IMR-90 (cell line): ENCODE data around the gene CDYL2.

Source experiments
- POLR2A ChIP-seq: IDR thresholded peaks from 2 replicates; pipeline ENCODE4 v1.6.1; 2012; ENCODE audit warnings: mild to moderate bottlenecking, low read depth, low read length
- TF ChIP-seq, protein P1 (sequence below): conservative IDR thresholded peaks from 2 replicates; pipeline ENCODE4 v1.5.1; 2012; ENCODE audit warnings: mild to moderate bottlenecking, low read depth, low read length, improper control_type of control experiment

GRCh38 chr16:80683646-80684045 is 120.8 kb downstream of the CDYL2 start:
- TF ChIP-seq, protein P1, sequence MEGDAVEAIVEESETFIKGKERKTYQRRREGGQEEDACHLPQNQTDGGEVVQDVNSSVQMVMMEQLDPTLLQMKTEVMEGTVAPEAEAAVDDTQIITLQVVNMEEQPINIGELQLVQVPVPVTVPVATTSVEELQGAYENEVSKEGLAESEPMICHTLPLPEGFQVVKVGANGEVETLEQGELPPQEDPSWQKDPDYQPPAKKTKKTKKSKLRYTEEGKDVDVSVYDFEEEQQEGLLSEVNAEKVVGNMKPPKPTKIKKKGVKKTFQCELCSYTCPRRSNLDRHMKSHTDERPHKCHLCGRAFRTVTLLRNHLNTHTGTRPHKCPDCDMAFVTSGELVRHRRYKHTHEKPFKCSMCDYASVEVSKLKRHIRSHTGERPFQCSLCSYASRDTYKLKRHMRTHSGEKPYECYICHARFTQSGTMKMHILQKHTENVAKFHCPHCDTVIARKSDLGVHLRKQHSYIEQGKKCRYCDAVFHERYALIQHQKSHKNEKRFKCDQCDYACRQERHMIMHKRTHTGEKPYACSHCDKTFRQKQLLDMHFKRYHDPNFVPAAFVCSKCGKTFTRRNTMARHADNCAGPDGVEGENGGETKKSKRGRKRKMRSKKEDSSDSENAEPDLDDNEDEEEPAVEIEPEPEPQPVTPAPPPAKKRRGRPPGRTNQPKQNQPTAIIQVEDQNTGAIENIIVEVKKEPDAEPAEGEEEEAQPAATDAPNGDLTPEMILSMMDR, result no peak
- TF ChIP-seq POLR2A, result no peak
